Measurements from ENCODE around the gene BMP8A.
A peak's percentile ranks its signal among the peaks of the same experiment; 100 is the strongest.
"Not testable (repeated sequence)": the region's sequence is repeated elsewhere in the genome, so short reads cannot be mapped to it uniquely, and the experiment has no call there.

The BMP8A gene

DNA sequence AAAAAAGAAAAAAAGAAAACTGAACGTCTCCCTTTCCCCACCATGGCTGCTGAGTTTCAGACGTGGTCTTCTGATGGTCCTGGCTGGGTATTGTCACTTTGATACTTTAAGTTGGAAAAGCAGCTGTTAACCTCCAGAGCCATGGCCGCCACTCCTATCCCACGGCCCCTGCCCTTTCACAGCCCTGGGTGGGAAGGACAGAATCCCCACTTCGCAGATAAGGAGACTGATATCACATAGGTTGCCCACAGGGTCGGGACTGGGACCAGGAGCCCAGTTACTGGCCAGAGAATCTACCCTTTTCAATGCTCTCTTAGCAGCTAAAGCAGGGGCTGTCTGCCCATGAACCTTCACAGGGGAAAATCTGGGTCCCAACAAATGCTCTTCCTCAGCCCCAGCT, 16.8 kb downstream of the BMP8A start:
- DNase-seq = no peak

DNA sequence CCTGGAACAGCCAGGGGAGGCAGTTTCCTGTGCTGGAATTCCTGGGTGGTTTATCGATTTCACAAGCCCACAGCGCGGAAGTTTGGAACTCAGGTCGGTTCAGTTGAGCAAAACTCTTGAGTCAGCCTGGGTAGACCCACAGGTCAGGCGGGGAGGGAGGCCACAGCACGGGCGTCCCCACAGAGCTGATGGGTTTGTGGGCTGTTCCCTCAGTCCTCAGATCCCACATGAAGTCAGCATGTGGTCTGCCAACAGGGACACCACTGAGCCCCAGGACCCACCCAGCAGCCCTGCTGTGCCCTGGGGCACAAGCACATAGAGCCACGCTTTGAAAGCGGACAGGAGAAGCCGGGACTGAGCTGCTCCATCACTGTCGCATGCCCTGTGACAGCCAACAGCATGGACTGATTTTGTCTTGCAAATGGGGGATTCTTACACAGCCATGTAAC, 17.4 kb downstream of the BMP8A start:
- DNase-seq = no peak

DNA sequence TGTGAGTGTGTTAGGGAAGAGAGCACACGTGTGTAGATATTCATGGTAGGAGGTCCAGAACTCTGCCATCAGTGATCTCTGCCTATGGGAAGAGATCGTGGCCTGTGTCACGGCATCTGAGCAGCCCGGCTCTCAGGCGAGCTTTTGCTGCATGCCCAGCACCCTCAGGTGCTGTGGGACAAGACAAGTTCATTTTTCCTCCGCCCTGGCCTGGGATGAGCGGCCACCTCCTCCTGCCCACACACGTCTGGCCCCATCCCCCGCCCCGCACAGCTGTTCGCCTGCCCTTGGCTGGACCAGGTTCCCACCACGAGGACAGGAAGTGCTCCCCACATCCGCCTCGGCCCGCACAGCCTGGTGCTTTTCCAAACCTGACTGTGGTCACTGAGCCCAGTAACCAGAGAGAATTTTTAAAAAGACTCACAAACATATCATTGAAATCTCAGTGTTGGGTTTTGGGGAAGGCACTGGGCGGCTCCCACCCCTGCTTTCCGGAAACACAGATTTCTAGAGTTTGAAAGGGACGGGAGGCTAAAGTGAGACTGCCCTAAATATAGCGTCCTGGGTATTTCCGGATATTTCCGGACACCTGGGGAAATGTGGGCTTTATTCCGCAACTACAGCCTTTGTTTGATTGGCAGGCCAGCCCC, 18.0 kb downstream of the BMP8A start:
- no peak for DNase-seq

DNA sequence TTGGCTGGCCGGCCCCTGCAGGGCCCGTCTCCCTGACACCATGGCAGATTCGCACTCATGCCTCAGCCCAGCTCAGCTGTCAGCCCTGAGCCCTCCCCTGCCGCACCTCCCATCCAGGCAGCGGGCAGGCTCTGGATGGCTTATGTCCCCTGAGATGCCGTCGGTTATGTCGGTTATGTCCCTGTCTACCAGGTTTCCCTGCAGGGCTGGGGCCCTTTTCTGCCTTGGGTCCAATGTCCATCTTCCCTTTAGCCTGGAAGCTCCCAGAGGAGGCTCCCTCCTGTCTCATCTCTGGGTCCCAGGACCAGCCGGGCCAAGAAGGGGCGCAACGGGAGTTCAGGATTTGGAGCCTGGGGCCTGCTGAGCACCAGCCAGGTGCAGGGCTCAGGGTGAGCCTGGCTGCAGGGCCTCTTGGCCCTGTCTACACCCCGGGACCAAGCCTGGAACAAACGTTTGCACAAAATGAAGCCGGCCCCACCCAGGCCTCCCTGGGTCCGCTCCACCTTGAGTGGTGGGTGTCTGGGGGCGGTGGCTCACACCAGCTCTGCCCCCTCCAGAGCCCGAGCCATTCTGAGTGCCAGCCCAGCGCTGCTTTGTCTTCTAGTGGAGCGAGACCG, 19.2 kb downstream of the BMP8A start:
- not testable (repeated sequence) for DNase-seq

DNA sequence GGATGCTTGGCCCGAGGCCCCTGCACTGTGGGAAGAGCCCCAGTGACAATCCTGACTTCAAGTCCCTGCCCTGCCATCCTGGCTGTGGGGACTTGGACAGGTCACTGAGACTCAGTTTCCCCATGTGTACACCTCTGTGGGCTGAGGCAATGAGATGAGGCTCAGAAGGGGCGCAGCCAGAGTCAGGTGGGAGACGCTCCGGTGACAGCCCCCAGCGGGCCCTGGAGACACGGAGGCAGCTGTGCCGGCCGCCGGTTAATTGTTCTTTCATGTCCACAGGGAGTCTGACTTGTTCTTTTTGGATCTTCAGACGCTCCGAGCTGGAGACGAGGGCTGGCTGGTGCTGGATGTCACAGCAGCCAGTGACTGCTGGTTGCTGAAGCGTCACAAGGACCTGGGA, 20.0 kb downstream of the BMP8A start:
- DNase-seq = not testable (repeated sequence)

DNA sequence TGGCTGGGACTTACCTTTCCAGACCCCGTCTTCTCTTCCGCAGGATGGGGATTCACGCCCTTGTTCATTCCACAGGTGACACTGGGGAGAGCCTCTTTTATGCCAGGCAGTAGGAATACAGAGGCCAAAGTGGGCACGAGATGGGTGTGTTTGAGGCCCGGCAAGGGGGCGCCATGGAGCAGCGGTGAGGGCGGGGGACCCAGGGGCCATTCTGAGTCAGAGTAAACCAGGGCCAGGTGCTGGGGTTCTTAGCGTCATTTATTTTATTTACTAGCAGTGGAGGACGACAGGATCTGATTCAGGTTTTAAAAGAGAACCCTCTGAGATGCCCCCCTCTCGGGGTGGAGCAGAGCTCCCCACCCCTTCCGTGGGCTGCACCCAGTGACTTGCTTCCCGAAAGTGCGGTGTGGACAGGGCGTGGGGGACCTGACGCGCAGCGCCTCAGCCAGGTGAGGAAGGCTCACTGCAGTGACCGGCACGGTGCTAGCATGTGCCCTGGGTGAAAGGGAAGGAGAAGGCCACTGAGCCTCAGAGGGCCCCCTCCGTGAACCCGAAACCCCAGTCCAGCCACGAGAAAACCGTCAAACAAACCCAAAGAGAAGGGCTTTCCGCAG, 20.9 kb downstream of the BMP8A start:
- DNase-seq = not testable (repeated sequence)

DNA sequence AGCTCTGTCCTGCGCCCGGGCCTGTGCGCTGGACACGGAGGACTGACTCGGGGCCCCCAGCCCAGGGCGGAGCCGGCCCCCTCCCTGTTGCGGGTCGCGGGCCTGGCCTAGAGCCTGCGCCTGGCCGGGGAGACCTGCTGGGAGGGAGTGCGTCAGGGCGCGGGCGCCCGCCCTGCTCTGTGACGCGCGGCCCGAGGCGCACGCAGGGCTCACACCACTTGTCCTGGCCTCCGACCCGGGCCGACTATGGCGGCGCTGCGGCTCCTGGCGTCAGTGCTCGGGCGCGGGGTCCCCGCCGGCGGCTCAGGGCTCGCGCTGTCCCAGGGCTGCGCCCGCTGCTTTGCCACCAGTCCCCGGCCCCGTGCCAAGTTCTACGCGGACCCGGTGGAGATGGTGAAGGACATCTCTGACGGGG, 23.3 kb downstream of the BMP8A start:
- not testable (repeated sequence) for DNase-seq

DNA sequence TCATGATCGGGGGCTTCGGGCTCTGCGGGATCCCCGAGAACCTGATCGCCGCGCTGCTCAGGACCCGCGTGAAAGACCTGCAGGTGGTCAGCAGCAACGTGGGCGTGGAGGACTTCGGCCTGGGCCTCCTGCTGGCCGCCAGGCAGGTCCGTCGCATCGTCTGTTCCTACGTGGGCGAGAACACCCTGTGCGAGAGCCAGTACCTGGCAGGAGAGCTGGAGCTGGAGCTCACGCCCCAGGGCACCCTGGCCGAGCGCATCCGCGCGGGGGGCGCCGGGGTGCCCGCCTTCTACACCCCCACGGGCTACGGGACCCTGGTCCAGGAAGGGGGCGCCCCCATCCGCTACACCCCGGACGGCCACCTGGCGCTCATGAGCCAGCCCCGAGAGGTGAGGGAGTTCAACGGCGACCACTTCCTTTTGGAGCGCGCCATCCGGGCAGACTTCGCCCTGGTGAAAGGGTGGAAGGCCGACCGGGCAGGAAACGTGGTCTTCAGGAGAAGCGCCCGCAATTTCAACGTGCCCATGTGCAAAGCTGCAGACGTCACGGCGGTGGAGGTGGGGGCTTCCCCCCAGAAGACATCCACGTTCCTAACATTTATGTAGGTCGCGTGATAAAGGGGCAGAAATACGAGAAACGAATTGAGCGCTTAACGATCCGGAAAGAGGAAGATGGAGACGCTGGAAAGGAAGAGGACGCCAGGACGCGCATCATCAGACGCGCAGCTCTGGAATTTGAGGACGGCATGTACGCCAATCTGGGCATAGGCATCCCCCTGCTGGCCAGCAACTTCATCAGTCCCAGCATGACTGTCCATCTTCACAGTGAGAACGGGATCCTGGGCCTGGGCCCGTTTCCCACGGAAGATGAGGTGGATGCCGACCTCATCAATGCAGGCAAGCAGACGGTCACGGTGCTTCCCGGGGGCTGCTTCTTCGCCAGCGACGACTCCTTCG, 24.0 kb downstream of the BMP8A start:
- DNase-seq = not testable (repeated sequence)

DNA sequence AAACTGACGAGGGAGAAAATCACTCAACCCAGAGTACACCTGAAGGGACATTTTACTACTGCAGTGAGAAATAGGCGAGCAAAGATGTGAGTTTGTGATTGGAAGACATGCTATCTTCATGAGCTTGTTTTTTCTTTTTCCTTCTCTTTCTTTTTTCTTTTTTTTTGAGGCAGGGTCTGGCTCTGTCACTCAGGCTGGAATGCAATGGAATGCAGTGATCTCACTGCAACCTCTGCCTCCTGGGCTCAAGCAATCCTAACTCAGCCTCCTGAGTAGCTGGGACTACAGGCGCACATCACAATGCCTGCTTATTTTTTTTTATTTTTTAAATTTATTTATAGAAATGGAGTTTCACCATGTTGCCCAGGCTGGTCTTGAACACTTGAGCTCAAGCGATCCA, 25.4 kb downstream of the BMP8A start:
- DNase-seq = not testable (repeated sequence)

DNA sequence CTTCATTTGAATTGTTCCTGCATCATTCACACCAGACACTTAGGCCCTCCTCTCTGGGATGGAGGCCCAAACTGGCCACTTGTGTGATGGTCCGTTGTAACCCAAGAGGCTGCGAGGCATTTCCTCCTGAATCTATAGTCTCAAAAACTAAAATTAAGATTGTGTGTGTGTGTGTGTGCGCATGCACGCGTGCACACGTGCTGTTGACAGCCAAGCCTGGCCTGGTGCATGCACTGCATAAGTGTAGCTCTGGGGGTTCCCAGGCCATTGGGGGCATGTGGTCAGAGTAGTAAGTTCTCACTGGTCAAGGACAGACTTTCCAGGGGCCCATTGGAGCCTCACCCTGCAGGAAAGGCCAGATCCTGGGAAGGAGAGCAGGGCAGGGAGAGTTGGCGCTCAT, 26.5 kb downstream of the BMP8A start:
- not testable (repeated sequence) for DNase-seq

DNA sequence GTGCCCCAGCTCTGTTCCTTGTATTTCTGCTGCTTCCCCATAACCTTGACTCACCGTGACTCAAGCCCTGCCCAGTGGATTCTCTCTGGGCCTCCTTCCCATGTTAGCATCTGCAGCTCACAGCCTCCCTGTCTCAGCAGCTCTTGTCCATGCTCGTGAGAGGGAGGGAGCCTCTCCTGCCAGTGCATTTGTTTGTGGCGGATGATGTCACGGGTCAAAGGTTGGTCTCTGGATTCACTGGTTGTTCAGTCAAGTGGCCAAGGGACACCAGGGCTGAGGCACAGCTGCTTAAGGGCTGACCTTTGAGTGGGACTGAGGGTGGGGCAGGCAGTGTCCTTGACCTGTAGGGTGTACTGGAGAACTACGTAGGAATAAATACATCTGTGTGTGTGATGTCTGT, 27.9 kb downstream of the BMP8A start:
- not testable (repeated sequence) for DNase-seq

DNA sequence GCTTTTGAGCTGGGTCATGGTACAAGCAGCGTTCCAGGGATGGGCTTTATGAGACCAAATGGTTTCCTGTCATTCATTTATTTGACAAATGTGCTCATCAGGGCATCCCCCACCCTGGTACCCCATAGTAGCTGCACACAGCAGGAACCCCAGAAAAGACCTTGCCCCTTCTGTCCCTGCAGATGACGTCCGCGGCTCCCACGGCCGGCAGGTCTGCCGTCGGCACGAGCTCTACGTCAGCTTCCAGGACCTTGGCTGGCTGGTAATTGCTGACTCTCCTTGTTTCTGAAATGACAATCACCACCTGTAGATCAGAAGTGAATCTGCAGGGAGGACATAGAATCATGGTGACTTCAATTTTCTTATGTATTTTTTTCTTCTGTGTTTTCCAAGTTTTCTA, 30.8 kb downstream of the BMP8A start:
- not testable (repeated sequence) for DNase-seq

DNA sequence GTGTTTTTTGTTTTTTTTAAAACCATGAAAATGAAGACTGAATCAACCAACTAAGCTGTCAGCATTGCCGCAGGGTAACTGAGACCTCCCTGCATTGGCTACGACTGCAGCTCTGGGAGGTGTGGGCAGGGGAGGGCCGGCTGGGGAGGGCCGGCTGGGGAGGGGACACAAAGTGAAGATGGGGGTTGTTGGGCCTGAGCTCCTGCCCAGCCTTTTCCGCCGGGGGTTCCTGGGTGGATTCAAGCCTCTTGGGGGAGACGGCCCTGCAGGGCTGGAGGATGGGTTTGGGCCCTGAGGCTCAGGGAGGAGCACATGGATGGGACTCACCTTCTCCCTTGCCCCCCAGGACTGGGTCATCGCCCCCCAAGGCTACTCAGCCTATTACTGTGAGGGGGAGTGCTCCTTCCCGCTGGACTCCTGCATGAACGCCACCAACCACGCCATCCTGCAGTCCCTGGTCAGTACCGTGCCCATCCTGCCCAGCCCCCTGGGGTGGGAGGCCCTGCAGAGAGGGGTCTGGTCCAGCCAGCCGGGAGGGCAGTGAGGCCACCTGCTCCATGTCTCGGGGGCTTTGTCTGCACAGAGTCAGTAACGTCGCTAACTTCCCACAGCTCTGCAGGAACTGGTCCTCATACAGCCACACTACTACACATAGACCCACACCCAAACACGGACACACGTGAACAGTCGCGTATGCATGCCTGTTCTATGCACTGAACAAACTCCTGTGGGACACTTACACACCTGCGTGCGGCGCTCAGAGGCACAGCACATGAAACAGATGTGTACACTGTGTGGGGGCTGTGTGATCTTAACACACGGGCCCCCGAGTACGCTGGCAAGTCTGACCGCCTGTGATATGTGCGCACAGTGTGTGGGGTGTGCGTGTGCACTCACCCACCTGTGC, 31.5 kb downstream of the BMP8A start:
- DNase-seq = no peak

DNA sequence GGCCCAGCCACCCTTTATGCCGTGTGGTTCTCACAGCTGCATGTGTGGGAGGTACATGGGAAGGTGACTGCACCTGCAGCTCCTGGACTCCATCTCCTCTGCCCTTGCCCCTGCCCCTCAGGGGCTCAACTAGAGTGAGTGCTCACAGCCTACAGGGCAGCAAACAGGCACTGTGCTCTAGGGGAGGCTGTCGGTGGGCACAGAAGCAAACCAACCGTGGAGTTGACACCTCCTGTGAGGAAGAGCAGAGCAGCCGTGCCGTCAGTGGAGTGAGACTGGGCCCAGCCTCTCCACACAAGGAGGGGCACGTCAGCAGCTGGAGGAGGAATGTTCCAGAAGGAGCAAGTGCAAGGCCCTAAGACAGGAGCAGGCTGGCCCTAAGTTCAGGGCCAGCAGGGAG, 32.7 kb downstream of the BMP8A start:
- DNase-seq = no peak

DNA sequence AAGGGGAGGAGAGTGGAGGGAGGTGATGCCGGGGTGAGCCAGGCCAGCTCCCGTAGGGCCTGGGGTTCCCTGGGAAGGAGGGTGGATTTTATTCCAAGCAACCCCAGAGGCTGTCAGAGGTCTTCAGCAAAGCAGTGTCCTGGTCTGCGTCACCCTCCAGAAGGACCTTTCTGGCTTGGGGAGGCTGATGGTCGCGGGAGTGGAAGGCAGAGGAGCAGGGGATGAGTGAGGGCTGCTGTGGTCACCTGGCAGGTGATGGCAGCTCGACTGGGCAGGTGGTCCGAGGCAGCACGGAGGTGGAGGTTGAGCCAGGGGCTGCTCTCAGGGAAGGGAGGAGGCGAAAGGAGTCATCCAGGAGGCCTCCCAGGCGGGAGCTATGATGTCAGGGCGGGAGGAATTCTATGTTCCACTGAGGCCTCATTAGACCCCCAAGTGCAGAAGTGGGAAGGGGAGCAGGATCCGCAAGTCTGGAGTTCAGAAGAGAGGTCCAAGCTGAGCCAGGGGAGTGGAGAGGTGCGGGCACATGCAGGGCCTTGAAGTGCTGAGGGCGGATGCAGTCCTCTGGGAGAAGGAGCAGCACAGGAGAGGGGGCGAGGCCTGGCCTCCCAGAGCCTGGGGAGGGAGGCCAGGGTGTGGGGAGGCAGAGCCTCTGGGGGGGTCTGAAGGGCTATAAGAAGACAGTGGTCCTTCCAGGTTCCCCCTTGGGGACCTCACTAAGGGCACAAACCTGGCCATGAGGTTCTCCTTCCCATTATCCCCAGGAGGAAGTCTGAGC, 33.3 kb downstream of the BMP8A start:
- DNase-seq = no peak

DNA sequence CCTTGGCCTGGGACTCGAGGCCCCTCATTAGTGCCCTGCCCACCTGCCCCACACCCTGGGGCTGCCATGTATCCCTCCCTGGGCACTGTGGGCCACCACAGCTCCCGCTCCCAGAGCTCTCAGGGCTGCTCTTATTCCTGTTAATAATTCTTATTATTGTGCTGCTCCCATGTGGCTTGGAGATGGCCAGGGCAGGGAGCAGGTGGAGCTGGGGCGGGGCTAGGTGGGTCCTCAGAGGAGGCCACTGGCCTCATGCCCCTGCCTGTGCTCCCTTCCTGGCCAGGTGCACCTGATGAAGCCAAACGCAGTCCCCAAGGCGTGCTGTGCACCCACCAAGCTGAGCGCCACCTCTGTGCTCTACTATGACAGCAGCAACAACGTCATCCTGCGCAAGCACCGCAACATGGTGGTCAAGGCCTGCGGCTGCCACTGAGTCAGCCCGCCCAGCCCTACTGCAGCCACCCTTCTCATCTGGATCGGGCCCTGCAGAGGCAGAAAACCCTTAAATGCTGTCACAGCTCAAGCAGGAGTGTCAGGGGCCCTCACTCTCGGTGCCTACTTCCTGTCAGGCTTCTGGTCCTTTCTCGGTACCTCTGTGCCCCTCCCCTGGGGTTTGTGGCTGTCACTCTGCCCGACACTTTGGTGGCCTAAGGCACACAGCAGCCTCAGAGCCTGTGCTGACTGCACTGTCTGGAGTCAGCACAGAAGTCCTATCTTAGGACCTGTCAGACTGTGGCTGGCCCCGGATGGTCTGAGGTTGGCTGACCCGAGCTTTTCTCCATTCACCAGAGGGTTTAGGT, 34.1 kb downstream of the BMP8A start:
- DNase-seq = peak in 1 of 5 donors; percentile 79

DNA sequence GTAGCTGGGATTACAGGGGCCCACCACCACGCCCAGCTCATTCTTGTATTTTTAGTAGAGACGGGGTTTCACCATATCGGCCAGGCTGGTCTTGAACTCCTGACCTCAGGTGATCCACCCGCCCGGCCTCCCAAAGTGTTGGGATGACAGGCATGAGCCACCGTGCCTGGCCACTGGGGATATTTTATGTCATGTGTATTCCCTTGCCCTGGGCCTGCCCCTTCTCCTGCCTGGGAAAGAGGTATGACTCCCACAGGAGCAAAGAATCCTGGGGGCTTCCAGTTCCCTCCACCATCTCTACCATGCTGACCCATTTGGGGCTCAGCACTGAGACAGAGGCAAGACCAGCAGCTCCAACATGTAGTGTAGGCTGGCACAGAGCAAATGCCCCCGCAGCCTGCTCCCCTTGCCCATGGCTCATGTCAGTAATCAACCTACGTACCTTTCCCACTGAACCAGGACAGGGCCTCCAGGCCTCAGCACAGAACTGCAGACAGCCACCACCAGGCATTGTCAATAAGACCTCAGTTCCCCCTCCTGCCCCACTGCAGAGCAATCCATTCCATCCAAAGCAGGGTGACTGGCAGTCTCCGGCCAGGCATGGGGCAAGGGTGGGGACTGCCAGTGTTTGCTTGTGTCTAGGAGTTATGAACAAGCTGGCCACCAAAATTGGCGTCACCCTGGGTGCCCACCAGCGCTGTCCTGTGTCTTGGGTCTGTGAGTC, 35.2 kb downstream of the BMP8A start:
- no peak for DNase-seq

DNA sequence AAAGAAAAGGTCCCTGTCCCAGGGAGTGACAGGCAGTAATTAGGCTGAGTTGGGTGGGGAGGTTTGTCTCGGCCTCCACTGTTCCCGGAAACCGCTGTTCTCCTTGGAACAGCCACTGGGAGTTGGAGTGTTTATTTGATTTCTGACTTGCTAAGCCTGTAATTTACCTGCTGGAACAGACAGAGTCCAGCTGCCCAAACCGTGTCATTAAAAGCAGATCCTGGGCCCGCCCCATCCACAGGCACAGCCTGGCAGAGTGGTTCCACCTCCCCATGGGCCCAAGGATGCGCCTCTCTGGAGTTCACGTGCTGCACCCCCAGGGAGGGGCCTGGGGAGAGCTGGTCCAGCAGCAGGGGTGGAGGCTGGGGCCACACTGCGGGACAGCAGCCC, 35.7 kb downstream of the BMP8A start:
- DNase-seq = not testable (repeated sequence)

DNA sequence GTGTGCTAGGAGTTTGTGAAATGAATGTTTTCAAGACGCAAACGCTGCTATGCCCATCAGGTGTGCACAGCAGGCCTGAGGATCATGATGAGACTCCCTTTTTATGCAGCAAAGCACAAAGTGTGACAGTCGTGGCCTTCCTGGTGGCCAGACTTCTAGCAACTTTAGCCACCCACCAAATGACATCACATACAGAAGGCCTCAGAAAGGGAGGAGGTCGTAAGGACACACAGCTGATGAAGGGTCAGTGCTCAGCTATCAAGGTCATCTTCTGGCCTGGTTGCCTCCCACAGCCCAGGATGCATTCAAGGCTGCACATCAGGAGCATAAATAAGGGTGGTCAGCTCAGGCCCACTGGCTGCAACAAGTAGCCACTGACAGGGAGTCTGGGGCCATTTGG, 36.6 kb downstream of the BMP8A start:
- DNase-seq = no peak

Data from T-helper 1 cell (primary cell).